HG03139 (cell line): ENCODE results near the gene PRR33.

Source experiments
- ATAC-seq: cut with Tn5 transposase; IDR thresholded peaks from one replicate; pipeline ENCODE4 v1.9.1; 2021; ENCODE audit not compliant: unreplicated experiment

PRR33 gene

DNA sequence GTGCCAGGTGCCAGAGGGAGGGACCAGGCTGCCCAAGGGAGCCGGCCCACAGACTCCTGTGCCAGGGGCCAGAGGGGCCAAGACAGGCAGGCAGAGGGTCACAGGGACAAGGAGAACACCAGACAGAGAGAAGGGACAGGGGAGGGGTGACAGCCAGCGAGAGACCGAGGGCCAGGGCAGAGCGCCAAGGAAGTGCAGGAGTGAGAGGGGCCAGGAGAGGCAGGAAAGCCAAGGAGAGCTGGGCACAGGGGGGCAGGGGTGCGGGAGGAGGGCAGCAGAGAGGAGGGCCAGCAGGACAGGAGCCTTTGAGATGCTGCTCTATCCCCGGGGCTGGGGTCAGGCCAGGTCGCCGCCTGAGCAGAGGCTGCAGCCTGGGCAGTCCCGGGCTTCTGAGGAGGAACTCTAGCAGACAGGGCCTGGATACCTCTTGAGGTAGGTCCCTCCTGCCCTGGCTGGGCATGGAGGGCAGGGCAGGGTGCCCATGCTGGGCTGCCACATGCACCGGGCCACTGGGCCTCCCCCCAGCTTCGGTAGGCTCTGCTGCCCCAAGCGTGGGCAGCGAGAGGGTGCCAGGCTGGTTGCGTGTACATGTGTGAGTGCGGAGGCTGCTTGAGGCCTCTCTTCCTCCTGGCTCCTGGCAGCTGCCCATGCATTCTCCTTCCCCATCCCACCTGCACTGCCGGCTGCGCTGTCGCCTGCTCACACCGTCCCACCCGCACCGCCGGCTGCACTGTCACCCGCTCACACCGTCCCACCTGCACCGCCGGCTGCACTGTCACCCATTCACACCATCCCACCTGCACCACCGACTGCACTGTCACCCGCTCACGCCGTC is 26.6 kb downstream of the PRR33 start:
- no peak for ATAC-seq

- no peak for ATAC-seq
Observed at GRCh38 chr11:1864231-1864630, 27.5 kb downstream of the PRR33 start.

DNA sequence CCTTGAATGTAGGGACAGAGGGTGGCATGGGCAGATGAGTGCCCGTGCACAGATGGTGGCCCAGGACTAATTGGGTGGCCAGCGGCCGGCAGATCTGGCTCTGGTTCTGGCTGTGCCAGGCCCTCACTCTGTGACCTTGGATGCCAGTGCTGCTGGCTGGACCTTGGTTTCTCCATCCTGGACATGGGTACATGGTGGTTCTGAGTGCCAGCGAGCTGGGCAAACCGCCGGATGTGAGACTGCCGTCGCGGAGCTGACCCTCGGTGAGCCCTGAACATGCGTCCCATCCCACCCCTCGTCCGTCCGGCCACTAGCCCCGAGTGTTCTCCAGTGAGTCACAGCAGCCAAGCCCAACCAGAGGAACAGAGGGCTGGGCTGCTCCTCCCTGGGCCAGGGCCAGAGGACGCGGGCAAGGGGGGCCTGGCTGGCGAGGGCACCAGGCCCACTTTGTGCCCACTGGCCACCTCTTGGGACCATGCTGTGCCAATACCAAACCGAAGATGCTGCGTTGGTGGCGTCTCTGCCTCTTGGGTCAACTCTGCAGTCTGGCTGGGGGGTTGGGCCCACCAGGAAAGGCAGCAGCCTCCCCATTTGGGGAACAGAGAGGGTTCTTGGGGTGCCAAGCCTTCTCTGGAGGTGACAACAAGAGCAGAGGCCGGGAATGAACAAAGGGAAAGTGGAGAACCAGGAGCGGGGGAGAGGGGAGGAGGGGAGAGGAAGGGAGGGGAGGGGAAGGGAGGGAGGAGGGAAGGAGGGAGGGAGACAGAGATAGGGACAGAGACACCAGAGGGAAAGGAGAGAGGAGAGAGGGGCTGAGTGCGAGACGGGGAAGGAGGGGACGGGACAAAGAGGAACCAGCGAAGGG is 28.1 kb downstream of the PRR33 start:
- ATAC-seq, result no peak

GRCh38 chr11:1862588-1863351 is 28.9 kb downstream of the PRR33 start:
- ATAC-seq, result no peak

DNA sequence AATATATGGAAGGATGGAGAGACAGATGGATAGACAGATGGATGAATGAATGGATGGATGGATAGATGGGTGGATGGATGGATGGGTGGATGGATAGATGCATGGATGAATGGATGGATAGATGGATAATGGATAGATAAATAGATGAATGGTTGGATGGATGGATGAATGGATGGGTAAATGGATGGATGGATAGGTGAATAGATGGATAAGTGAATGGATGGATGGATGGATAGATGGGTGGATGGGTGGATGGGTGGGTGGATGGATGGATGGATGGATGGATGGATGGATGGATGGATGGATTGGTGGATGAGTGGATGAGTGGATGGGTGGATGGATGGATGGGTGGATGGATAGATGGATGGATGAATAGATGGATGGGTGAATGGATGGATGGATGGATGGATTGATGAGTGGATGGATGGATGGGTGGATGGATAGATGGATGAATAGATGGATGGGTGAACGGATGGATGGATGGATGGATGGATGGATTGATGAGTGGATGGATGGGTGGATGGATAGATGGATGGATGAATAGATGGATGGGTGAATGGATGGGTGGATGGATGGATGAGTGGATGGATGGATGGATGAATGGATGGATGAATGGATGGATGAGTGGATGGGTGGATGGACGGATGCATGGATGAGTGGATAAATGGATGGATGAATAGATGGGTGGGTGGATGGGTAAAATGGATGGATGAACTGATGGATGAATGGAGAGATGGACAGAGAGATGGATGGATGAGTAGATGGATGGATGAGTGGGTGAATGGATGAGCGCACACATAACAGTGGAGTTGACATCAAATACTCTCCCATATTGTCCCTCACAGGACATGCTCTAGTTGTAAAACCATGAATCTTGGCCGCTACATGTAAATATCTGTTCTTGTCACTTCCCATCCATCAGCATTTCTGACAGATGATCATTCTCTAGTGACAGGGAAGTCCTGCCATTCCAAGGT is 30.0 kb downstream of the PRR33 start:
- no peak for ATAC-seq

DNA sequence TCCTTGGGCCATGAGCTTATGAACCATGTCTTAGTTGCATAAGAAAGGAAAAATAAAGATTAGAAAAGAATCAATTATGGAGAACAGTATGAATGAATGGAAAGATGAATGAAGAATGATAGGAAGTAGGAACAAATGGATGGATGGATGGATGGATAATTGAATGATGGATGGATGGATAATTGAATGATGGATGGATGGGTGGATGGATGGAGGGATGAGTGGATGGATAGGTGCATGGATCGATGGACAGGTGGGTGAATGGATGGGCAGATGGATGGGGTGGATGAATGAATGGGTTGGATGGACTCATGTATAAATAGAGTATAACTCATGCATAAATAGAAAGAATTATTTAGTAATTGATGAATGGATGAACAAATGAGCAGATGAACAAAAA is 31.6 kb downstream of the PRR33 start:
- ATAC-seq, result no peak

DNA sequence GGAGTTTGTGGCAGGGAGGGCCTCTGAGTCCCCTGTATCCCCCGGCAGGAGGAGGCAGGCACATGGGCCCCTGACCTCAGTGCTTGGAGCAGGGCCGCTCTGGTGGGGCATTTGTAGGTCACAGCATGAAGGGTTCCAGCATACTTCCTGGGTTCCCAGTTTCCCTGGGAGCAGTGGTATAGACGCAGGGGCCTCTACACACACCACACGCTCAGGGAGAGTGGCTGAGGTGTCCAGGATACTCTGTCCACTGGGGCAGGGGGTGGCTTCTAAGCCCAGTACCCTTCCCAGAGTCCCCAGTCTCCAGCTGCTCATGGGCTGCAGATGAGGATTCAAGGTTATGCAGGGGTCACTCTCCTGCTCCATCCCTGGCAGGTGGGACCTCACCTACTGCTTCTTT is 32.7 kb downstream of the PRR33 start:
- no peak for ATAC-seq

GRCh38 chr11:1858576-1858975 is 33.1 kb downstream of the PRR33 start:
- ATAC-seq, result no peak

DNA sequence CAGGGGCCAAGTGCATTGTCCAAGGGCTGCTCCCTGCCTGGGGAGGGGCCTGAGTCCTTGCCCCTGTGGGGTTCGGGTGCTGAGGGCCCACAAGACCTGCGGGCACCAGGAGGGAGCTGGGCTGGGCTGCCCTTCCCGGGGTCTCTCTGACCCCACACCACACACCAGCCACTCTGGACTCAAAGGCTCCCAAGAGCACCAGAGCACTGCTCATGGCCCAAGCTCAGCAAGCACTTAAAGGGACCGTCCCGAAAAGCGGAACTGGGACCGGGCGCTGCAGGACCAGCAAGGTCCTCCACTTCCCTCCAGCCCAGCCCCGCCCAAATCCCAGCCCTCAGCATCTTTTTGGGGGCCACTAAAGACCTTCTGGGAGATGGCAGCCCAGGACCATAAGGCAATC is 33.5 kb downstream of the PRR33 start:
- ATAC-seq, result no peak

DNA sequence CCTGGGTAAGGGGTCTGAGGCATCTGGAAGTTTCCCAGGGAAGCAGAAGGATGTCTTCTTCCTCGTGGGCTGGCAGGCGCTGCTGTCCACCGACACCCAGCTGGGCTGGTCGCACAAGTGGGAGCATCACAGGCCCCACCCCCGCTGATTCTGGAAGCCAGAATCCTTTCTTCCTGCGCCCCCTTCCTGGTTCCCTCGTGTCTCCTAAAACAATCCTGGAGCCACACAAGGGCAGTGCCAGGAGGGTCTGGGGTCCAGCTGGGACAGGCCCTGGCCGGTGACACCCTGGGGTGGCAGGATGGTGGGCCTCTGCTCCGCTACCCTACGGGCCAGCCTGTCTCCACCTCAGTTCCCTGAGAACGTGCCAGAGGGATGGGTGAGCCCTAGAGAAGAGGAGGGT is 34.6 kb downstream of the PRR33 start:
- no peak for ATAC-seq

GRCh38 chr11:1856306-1857005 is 35.2 kb downstream of the PRR33 start:
- no peak for ATAC-seq

DNA sequence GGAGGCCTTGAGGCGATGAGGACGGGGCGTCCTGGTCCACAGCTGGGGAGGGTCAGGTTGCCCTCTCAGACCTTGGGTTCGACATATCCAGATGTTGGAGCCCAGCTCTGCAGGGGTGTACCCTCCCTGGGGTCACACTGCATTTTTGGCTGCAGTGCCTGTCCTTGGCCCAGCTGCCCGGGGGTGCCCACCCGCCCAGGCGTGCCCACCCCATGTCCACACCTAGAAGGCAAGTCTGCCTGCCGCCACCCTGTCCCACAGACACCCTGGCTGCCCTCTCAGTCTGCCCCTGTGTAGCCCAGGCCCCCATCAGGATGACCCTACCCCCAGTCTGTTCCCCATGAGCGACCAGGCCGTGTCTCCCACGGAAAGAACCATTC is 35.8 kb downstream of the PRR33 start:
- ATAC-seq, result no peak

GRCh38 chr11:1854949-1855885 is 36.5 kb downstream of the PRR33 start:
- ATAC-seq, result peak; percentile 22

DNA sequence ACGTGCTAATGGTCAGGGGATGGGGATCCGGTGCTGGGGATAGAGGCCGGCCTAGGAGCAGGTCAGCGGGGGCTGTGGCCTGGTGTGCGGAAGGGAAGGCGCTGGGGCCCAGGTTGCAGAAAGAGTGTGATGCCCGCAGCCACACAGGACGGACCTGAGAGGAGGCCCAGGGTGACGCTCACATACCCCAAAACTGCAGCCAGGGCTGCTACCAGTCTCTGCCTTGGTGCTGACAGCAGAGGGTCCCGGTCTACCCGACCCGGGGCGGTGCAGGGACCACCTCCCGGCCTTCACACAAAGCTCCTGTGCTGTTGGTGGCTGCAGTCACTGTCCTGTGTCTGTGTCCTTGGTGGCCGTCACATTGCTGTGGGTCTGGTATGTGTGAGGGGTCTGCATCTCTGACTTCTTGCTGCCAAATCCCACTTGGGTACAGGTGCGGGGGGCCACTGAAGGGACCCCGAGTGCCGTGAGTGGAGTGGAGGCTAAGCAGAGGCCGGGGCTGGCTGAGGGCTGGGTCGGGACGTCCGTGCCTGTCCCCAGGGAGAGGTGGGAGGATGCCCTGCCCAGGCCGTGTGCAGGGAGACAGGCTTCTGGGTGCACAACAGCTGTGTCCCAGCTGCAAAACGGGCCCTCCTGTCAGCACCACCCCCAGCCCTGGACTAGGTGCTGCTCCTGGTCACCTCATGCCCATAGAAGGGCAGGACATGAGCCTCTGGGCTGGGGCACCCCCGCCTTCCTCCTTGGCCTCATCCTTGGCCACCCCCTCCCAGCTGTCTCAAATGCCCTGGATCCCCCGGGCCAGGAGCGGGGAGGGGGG is 37.4 kb downstream of the PRR33 start:
- peak; percentile 25 for ATAC-seq

GRCh38 chr11:1853376-1854131 is 38.1 kb downstream of the PRR33 start:
- ATAC-seq, result no peak

DNA sequence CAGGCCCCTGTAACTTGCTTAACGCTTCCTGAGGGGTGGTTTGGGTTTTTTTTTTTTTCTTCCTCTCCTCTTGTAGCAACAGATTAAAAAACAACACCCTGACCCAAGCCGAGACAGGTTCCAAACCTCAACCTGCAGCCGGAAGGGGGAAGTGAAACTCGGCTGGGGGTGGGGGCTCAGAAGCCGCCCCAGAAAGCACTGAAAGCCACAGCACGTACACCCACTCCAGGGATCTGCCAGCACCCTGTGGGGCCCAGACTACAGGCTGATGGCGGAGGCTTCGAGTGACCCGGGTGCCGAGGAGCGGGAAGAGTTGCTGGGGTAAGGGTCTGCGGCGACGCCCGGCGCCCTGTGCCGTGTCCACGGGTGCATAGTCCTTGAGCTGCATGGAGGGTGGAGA is 38.8 kb downstream of the PRR33 start, which contains the start of gene LSP1:
Gene LSP1 (plus strand): TSS at position 208 of the 400 bp plus-strand sequence. CDS start 61 bp downstream, at position 269.
- ATAC-seq, result peak; percentile 38
